Right cardiac atrium (tissue), 5 donors: ENCODE measurements around the gene PHF2. TPM values are rescaled to one million over a fixed set of nuclear protein-coding genes. Genes with fewer than 3 reads are reported as not detected.

Experiments used
- ATAC-seq, 2 donors: fragments of 200-7000 bp; cut with Tn5 transposase; one replicate each; pipeline versions ENCODE4 v1.8.0 to v1.9.1; 2020; ENCODE audit warnings: moderate library complexity in 2 of 2, mild to moderate bottlenecking in 1 of 2
- DNase-seq, 3 donors: peaks; one replicate each; pipeline ENCODE4 v3.0.0-alpha.2; 2020
- H3K27ac ChIP-seq: one replicate; pipeline ENCODE4 v1.5.1; 2013; ENCODE audit warnings: mild to moderate bottlenecking, low read length, control low read depth, moderate library complexity
- H3K27me3 ChIP-seq: one replicate; pipeline ENCODE4 v1.6.1; 2013; ENCODE audit not compliant: control insufficient read depth, insufficient read depth
- H3K4me1 ChIP-seq: one replicate; pipeline ENCODE4 v1.6.1; 2013; ENCODE audit warnings: low read length; ENCODE audit not compliant: control insufficient read depth, insufficient read depth
- H3K4me3 ChIP-seq: one replicate; pipeline ENCODE4 v1.5.1; 2013; ENCODE audit warnings: low read length, control low read depth
- H3K9me3 ChIP-seq: one replicate; pipeline ENCODE4 v1.6.1; 2013; ENCODE audit warnings: low read length; ENCODE audit not compliant: control insufficient read depth
- WGBS: extraction: QIAGEN DNeasy Blood & Tissue Kit; methylation state at CpG from one replicate; pipeline ENCODE4 v1.1.7; 2013; 5-methylcytosine and 5-hydroxymethylcytosine counted together
- intact Hi-C, 4 donors: fragments of 100-400 bp; cut with DNase I; formaldehyde crosslinking; loops; one replicate each; pipeline versions ENCODE4 v1.11.0 to v1.14.0; 2022 to 2023
- polyA plus RNA-seq: library from polyadenylated mRNA; stranded (reverse); fragments of 200-250 nt; gene quantifications from one replicate; pipeline ENCODE4 v1.2.3, GENCODE V29; 2013
- total RNA-seq, 4 donors: library from RNA; stranded (reverse); fragmentation: NEBNext Ultra II Directional; extraction: Animal tissue kit (Norgen Biotek cat#: 25700); gene quantifications; one replicate each; pipeline ENCODE4 v1.2.1, GENCODE V29; 2021
- donor health status: healthy with polysubstance abuse.
- donor health status: DM: no; HTN: yes; CAD: no.
- donor health status: DM: no; HTN: no; CAD: no.
- donor health status: DM: no; HTN: yes; CAD: no; lungs with severe emphysema.
- donor health status: DM: yes; HTN: yes; CAD: no.

PHF2 gene
- total and polyA plus RNA-seq, 5 donors, result 28.3 to 32.4 (median 31.4) TPM

GRCh38 chr9:93546356-93546755 lies 30.0 kb upstream of the PHF2 start:
- ATAC-seq (no peak), DNase-seq (no peak)
- WGBS, result 95% methylated on average over 11 of the region's 11 CpGs
- no peaks in the 10 kb centered on the region for H3K9me3 ChIP-seq
- intact Hi-C loops, result no loop called here
- H3K4me1 ChIP-seq, result peaks cover 2% of the 10 kb centered on the region
- no peak overlapping the region for H3K27ac ChIP-seq
- no peak overlapping the region for H3K4me3 ChIP-seq
- H3K27me3 ChIP-seq, result no peaks in the 10 kb centered on the region

- H3K4me1 ChIP-seq, result peaks cover 2% of the 10 kb centered on the region
- H3K9me3 ChIP-seq, result no peaks in the 10 kb centered on the region
- no peak for DNase-seq
- intact Hi-C loops, result no loop called here
- ATAC-seq, result no peak
- H3K27me3 ChIP-seq, result no peaks in the 10 kb centered on the region
- no peak overlapping the region for H3K27ac ChIP-seq
- no peak overlapping the region for H3K4me3 ChIP-seq
- 49% methylated on average over 5 of the region's 5 CpGs for WGBS
These were observed 26.8 kb upstream of the PHF2 start for GRCh38 chr9:93549611-93550010.

GRCh38 chr9:93552923-93553322 lies 23.5 kb upstream of the PHF2 start:
- Histone ChIP-seq H3K27ac (no peak overlapping the region), H3K9me3 (no peaks in the 10 kb centered on the region), H3K27me3 (no peaks in the 10 kb centered on the region), H3K4me3 (no peak overlapping the region), H3K4me1 (no peaks in the 10 kb centered on the region)
- 97% methylated on average over 1 of the region's 1 CpG for WGBS
- intact Hi-C loops, result no loop called here
- no peak for ATAC-seq
- DNase-seq, result no peak

- Histone ChIP-seq H3K4me1 (no peaks in the 10 kb centered on the region), H3K27ac (no peak overlapping the region), H3K9me3 (no peaks in the 10 kb centered on the region), H3K4me3 (no peak overlapping the region), H3K27me3 (no peaks in the 10 kb centered on the region)
- intact Hi-C loops, result no loop called here
- no peak for ATAC-seq
- 74% methylated on average over 4 of the region's 4 CpGs for WGBS
- DNase-seq, result no peak
These were observed 21.0 kb upstream of the PHF2 start for GRCh38 chr9:93555370-93555769.

- H3K9me3 ChIP-seq, result no peaks in the 10 kb centered on the region
- WGBS, result 91% methylated on average over 15 of the region's 15 CpGs
- no peak overlapping the region for H3K4me3 ChIP-seq
- H3K27ac ChIP-seq, result no peak overlapping the region
- intact Hi-C loops, result no loop called here
- no peaks in the 10 kb centered on the region for H3K4me1 ChIP-seq
- H3K27me3 ChIP-seq, result no peaks in the 10 kb centered on the region
- ATAC-seq (no peak), DNase-seq (no peak)
These were observed 18.8 kb upstream of the PHF2 start for GRCh38 chr9:93557366-93558137.

GRCh38 chr9:93558503-93558902 lies 17.9 kb upstream of the PHF2 start:
- DNase-seq, result no peak
- Histone ChIP-seq H3K4me1 (no peaks in the 10 kb centered on the region), H3K9me3 (no peaks in the 10 kb centered on the region), H3K4me3 (no peak overlapping the region), H3K27me3 (no peaks in the 10 kb centered on the region), H3K27ac (no peak overlapping the region)
- intact Hi-C loops, result no loop called here
- WGBS, result 79% methylated on average over 14 of the region's 14 CpGs
- ATAC-seq, result no peak

GRCh38 chr9:93560991-93561390 lies 15.4 kb upstream of the PHF2 start:
- no peak overlapping the region for H3K27ac ChIP-seq
- ATAC-seq (no peak), DNase-seq (no peak)
- H3K27me3 ChIP-seq, result no peaks in the 10 kb centered on the region
- H3K4me1 ChIP-seq, result no peaks in the 10 kb centered on the region
- H3K9me3 ChIP-seq, result no peaks in the 10 kb centered on the region
- 85% methylated on average over 5 of the region's 5 CpGs for WGBS
- no peak overlapping the region for H3K4me3 ChIP-seq
- intact Hi-C loops, result loop anchor here in 2 of 4 donors (10.0 kb wide), 1 partner anchor 106 kb away; the partner anchor contains the start of genes FAM120A (in 2 of the 2) and FAM120AOS (in 2 of the 2)

GRCh38 chr9:93562157-93562556 lies 14.2 kb upstream of the PHF2 start:
- Histone ChIP-seq H3K4me3 (no peak overlapping the region), H3K9me3 (no peaks in the 10 kb centered on the region), H3K4me1 (peaks cover under 1% of the 10 kb centered on the region), H3K27me3 (no peaks in the 10 kb centered on the region), H3K27ac (no peak overlapping the region)
- intact Hi-C loops, result loop anchor here in 2 of 4 donors (10.0 kb wide), 1 partner anchor 107 kb away; the partner anchor contains the start of genes FAM120A (in 2 of the 2) and FAM120AOS (in 2 of the 2)
- no peak for DNase-seq
- no peak for ATAC-seq
- 90% methylated on average over 2 of the region's 2 CpGs for WGBS

GRCh38 chr9:93565089-93565488 lies 11.3 kb upstream of the PHF2 start:
- Histone ChIP-seq H3K27ac (no peak overlapping the region), H3K4me3 (no peak overlapping the region), H3K4me1 (peaks cover 3% of the 10 kb centered on the region), H3K27me3 (no peaks in the 10 kb centered on the region), H3K9me3 (no peaks in the 10 kb centered on the region)
- WGBS, result 92% methylated on average over 4 of the region's 4 CpGs
- intact Hi-C loops, result loop anchor here (5.0 to 10.0 kb wide), 2 partner anchors 110 to 113 kb away; partner anchors contain the start of genes FAM120A (in 4 of the 4) and FAM120AOS (in 4 of the 4)
- DNase-seq (no peak), ATAC-seq (no peak)

- 1% methylated on average over 69 of the region's 69 CpGs for WGBS
- intact Hi-C loops, result loop anchor here (5.0 to 10.0 kb wide), 2 partner anchors 112 to 114 kb away; partner anchors contain the start of genes FAM120A (in 4 of the 4) and FAM120AOS (in 4 of the 4)
- ATAC-seq (peak; percentile 99), DNase-seq (peak; percentile 99 to 100 (median 100))
- Histone ChIP-seq H3K4me3 (peak overlapping the region; percentile 56), H3K9me3 (no peaks in the 10 kb centered on the region), H3K27ac (peak overlapping the region; percentile 97), H3K4me1 (peaks cover 3% of the 10 kb centered on the region), H3K27me3 (no peaks in the 10 kb centered on the region)
These were observed 9.7 kb upstream of the PHF2 start for GRCh38 chr9:93566408-93567270.
